ENCODE results near the gene RWDD4.

- TF ChIP-seq, protein P1, sequence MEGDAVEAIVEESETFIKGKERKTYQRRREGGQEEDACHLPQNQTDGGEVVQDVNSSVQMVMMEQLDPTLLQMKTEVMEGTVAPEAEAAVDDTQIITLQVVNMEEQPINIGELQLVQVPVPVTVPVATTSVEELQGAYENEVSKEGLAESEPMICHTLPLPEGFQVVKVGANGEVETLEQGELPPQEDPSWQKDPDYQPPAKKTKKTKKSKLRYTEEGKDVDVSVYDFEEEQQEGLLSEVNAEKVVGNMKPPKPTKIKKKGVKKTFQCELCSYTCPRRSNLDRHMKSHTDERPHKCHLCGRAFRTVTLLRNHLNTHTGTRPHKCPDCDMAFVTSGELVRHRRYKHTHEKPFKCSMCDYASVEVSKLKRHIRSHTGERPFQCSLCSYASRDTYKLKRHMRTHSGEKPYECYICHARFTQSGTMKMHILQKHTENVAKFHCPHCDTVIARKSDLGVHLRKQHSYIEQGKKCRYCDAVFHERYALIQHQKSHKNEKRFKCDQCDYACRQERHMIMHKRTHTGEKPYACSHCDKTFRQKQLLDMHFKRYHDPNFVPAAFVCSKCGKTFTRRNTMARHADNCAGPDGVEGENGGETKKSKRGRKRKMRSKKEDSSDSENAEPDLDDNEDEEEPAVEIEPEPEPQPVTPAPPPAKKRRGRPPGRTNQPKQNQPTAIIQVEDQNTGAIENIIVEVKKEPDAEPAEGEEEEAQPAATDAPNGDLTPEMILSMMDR (IDR thresholded peaks at IDR 0.05; ENCODE audit: insufficient read depth, low read depth, low read length) = no peak
- TF ChIP-seq EZH2 (IDR thresholded peaks at IDR 0.05; ENCODE audit: insufficient read depth, low read length) = no peak
Measured at GRCh38 chr4:183636503-183636902, 22.5 kb downstream of the RWDD4 start.
